BJ (cell line): Measurements from ENCODE around the gene TTLL7. TPM values are rescaled to one million over a fixed set of nuclear protein-coding genes. Genes with fewer than 3 reads are reported as not detected.

Experiments used
- CTCF ChIA-PET: fragments of 350-600 bp; formaldehyde crosslinking; extraction: SDS; loops from one replicate; lab custom pipeline; 2021; ENCODE audit warnings: antibody characterized with exemption, inconsistent platforms; lab: Yijun Ruan, JAX
- POLR2A ChIA-PET: fragments of 300-600 bp; sonication (Branson Sonifier 250); formaldehyde crosslinking; extraction: SDS; loops from one replicate; lab custom pipeline; 2021; ENCODE audit warnings: antibody characterized with exemption; lab: Charles Lee
- DNase-seq: peaks from one replicate; pipeline ENCODE4 v3.0.0-alpha.2; 2011; ENCODE audit warnings: low read depth
- H3K27me3 ChIP-seq: 2 replicates; pipeline ENCODE4 v1.6.0; 2011; ENCODE audit warnings: low read length; ENCODE audit not compliant: control insufficient read depth, insufficient read depth
- H3K36me3 ChIP-seq: 2 replicates; pipeline ENCODE4 v1.5.1; 2011; ENCODE audit warnings: low read length; ENCODE audit not compliant: control insufficient read depth, insufficient read depth
- H3K4me3 ChIP-seq: 2 replicates; pipeline ENCODE4 v1.5.1; 2011; ENCODE audit warnings: low read depth, mild to moderate bottlenecking, control low read depth, low read length
- CTCF ChIP-seq: IDR thresholded peaks from 2 replicates; pipeline ENCODE4 v1.5.1; 2011; ENCODE audit warnings: low read depth, mild to moderate bottlenecking, control low read depth, inconsistent platforms, low read length, moderate library complexity; ENCODE audit not compliant: insufficient read depth
- polyA plus RNA-seq: library from polyadenylated mRNA; depleted of rRNA; stranded (reverse); fragments of >200 nt; gene quantifications from 2 replicates; pipeline ENCODE4 v1.2.3, GENCODE V29; 2011

Gene TTLL7
- polyA plus RNA-seq, 1 experiment, result 4.7 TPM

- CTCF ChIA-PET, result interaction anchor here (0.8 to 0.9 kb wide), 2 partner anchors 18 kb away, joined by 3 read pairs; no protein-coding TSS in a partner anchor
- Histone ChIP-seq H3K27me3 (no peaks in the 10 kb centered on the region), H3K36me3 (no peaks in the 10 kb centered on the region), H3K4me3 (no peak overlapping the region; the same call in 1 of the 2 replicates)
- TF ChIP-seq CTCF, result no peak; the same call in 1 of the 2 replicates
- POLR2A ChIA-PET, result no interaction called here
- no peak for DNase-seq
These were observed 138.3 kb downstream of the TTLL7 start for GRCh38 chr1:83860490-83861221.

GRCh38 chr1:83857716-83858115 lies 141.2 kb downstream of the TTLL7 start:
- POLR2A ChIA-PET, result no interaction called here
- no peak for TF ChIP-seq CTCF
- Histone ChIP-seq H3K27me3 (no peaks in the 10 kb centered on the region), H3K4me3 (no peak overlapping the region), H3K36me3 (no peaks in the 10 kb centered on the region)
- no peak for DNase-seq
- CTCF ChIA-PET, result interaction anchor here (0.7 kb wide), 1 partner anchor 12 kb away, joined by 3 read pairs; no protein-coding TSS in a partner anchor

- Histone ChIP-seq H3K36me3 (no peaks in the 10 kb centered on the region), H3K27me3 (no peaks in the 10 kb centered on the region), H3K4me3 (no peak overlapping the region)
- ChIA-PET CTCF (interaction anchor here (0.7 kb wide), 1 partner anchor 11 kb away, joined by 3 read pairs; no protein-coding TSS in a partner anchor), POLR2A (no interaction called here)
- peak; percentile 20 for DNase-seq
- TF ChIP-seq CTCF, result peak; percentile 33; the same call in 1 of the 2 replicates
These were observed 141.8 kb downstream of the TTLL7 start for GRCh38 chr1:83857103-83857502.

- H3K27me3 ChIP-seq, result no peaks in the 10 kb centered on the region
- H3K4me3 ChIP-seq, result no peak overlapping the region
- no peak for TF ChIP-seq CTCF
- CTCF ChIA-PET, result no interaction called here
- H3K36me3 ChIP-seq, result no peaks in the 10 kb centered on the region
- DNase-seq, result no peak
- POLR2A ChIA-PET, result no interaction called here
These were observed 142.6 kb downstream of the TTLL7 start for GRCh38 chr1:83856381-83856780.

- CTCF ChIA-PET, result no interaction called here
- POLR2A ChIA-PET, result interaction anchor here (0.6 kb wide), 1 partner anchor 9 kb away, joined by 4 read pairs; no protein-coding TSS in a partner anchor
- no peak for TF ChIP-seq CTCF
- no peaks in the 10 kb centered on the region for H3K36me3 ChIP-seq
- no peak overlapping the region for H3K4me3 ChIP-seq
- DNase-seq, result no peak
- H3K27me3 ChIP-seq, result no peaks in the 10 kb centered on the region
These were observed 144.5 kb downstream of the TTLL7 start for GRCh38 chr1:83854456-83854855.
